ENCODE data around the gene SPAG4. TPM values are rescaled to one million over a fixed set of nuclear protein-coding genes. Genes with fewer than 3 reads are reported as not detected.

SPAG4 gene
- total RNA-seq, 2 donors from 2014 or later: 17.9 to 22.1 TPM

DNA sequence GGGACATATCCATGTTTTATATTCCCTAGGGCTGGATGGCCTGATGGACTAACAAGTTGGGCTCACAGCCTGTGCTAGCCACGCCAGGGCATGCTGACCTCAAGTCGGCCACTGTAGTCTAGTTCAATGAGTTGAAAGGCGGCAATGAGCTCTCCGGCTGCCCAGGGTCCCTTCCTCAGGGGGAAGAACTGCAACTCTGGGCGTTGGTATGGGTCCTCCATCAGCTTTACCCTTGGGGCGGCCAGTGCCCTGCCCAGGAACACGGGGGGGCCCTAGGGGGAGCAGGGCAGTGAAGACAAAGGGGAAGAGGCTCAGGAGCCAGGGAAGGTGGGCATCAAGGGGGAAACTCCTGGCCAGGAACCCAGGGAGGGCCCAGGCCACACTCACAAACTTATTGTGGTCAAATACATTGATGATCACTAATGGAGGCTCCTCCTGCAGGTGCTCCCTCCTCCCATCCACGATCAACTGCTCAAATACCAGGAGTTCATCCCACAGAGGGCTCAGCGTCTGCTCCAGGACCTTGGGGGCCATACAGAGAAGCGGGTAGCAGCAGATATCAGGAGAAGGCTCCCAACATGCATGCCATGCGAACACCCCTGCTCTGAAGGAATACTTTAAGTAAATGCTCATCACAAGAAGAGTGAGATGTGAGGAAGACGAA, 32.8 kb upstream of the SPAG4 start:
- ATAC-seq (no peak), DNase-seq (no peak)
- TF ChIP-seq, protein P1, sequence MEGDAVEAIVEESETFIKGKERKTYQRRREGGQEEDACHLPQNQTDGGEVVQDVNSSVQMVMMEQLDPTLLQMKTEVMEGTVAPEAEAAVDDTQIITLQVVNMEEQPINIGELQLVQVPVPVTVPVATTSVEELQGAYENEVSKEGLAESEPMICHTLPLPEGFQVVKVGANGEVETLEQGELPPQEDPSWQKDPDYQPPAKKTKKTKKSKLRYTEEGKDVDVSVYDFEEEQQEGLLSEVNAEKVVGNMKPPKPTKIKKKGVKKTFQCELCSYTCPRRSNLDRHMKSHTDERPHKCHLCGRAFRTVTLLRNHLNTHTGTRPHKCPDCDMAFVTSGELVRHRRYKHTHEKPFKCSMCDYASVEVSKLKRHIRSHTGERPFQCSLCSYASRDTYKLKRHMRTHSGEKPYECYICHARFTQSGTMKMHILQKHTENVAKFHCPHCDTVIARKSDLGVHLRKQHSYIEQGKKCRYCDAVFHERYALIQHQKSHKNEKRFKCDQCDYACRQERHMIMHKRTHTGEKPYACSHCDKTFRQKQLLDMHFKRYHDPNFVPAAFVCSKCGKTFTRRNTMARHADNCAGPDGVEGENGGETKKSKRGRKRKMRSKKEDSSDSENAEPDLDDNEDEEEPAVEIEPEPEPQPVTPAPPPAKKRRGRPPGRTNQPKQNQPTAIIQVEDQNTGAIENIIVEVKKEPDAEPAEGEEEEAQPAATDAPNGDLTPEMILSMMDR (IDR thresholded peaks at IDR 0.05): no peak
- TF ChIP-seq POLR2A (IDR thresholded peaks at IDR 0.05): no peak
- 79 to 90% methylated on average over 8 to 12 of the region's 12 CpGs for WGBS, 2 donors
- Histone ChIP-seq H3K9me3 (no peaks in the 10 kb centered on the region), H3K27ac (no peak overlapping the region), H3K36me3 (replicated peaks in 1 of 2; ENCODE audit: insufficient read depth in 1 of 2, low read depth in 2 of 2) (no peaks in the 10 kb centered on the region), H3K27me3 (no peaks in the 10 kb centered on the region), H3K4me3 (no peak overlapping the region), H3K4me1 (no peaks in the 10 kb centered on the region)
- intact Hi-C loops (cut with DNase I): no loop called here

DNA sequence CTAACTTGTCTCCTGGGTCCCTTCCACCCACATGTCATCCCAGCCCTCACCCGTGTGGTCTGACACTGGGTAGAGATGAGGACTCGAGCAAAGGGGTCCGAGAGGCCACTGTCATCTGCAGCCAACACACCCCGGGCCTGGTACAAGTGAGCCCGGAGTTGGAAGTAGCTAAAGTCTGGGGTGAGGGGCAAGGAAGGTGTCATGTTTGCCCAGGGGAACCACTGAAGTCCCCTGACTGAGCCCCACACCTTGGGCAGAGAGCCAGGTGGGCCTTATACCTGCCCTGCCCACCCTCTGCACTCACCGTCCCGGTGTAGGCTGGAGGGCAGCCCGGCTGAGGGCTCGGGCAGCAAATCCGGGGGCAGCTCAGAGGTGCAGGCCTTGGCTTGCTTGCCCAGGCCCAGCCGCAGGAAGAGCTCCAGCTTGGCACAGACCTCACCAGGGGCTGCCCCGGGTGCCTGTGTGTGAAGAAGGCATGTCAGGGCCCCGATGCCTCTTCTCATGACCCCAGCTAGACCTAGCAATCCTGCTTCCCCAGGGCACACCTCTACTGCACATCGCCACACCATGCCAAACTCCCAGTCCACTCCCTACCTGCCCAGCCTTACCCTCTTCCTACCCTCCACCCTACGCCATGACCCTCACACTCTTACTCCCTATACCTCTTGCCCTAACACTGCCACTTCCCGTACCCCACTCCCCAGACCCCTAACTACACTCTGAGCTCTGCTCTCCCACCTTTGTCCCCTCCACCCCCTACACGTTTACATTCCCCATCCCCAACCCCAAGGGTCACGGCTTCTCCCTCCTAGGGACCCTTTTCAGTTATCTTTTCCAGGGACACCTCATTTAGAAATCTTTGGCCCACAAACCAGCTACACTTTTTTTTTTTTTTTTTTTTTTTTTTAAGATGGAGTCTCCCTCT, 31.7 kb upstream of the SPAG4 start:
- intact Hi-C loops (cut with DNase I): no loop called here
- ATAC-seq: no peak
- H3K9me3 ChIP-seq: no peaks in the 10 kb centered on the region
- WGBS, 2 donors: 87 to 91% methylated on average over 12 to 18 of the region's 18 CpGs
- H3K4me1 ChIP-seq: no peaks in the 10 kb centered on the region
- DNase-seq: no peak
- no peak for TF ChIP-seq POLR2A (IDR thresholded peaks at IDR 0.05)
- TF ChIP-seq, protein P1 (IDR thresholded peaks at IDR 0.05): no peak
- no peaks in the 10 kb centered on the region for H3K27me3 ChIP-seq
- no peaks in the 10 kb centered on the region for H3K36me3 ChIP-seq (replicated peaks in 1 of 2; ENCODE audit: insufficient read depth in 1 of 2, low read depth in 2 of 2)
- H3K27ac ChIP-seq: no peak overlapping the region
- H3K4me3 ChIP-seq: no peak overlapping the region

DNA sequence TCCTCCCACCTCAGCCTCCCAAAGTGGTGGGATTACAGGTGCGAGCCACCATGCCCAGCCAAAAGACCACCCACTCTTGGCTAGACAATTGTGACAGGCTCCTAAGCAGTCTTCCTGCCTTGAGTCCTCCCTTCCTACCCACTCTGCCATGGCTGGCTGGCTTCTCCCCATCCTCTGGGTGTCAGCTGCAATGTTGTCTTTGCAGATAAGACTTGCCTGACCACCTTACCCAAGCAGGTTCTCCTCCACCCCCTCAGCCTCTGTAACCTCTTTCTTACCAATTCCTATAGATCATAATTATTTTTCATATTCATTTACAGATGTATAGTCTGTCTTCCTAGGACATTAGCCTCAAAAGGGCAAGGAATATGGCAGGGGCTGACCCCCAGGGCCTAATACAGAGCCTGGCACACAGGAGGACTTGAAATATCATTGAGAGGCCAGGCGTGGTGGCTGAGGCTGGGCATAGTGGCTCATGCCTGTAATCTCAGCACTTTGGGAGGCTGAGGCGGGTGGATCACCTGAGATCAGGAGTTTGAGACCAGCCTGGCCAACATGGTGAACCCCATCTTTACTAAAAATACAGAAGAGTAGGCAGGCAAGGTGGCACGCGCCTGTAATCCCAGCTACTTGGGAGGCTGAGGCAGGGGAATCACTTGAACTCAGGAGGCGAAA, 28.7 kb upstream of the SPAG4 start:
- no peaks in the 10 kb centered on the region for H3K9me3 ChIP-seq
- H3K36me3 ChIP-seq (replicated peaks in 1 of 2; ENCODE audit: insufficient read depth in 1 of 2, low read depth in 2 of 2): no peaks in the 10 kb centered on the region
- WGBS, 2 donors: 84 to 85% methylated on average over 6 of the region's 6 CpGs
- ATAC-seq: no peak
- TF ChIP-seq POLR2A (IDR thresholded peaks at IDR 0.05): no peak
- TF ChIP-seq, protein P1 (IDR thresholded peaks at IDR 0.05): no peak
- H3K27ac ChIP-seq: no peak overlapping the region
- no peak for DNase-seq
- H3K27me3 ChIP-seq: no peaks in the 10 kb centered on the region
- H3K4me3 ChIP-seq: no peak overlapping the region
- intact Hi-C loops (cut with DNase I): no loop called here
- H3K4me1 ChIP-seq: no peaks in the 10 kb centered on the region

DNA sequence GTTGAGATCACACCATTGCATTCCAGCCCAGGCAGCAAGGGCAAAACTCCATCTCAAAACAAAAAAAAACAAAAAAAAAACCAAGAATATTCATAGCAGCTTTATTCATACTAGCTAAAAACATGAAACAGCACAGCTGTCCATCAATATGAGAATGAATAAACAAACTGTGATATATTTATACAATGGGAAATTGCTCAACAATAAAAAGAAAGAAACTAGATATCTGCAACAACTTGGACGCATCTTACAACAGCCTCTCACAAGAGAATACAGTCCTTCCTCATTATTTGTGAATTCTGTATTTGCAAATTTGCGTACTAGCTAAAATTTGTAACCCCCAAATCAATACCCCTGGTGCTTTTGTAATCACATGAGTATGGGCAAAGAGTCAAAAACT, 28.2 kb upstream of the SPAG4 start:
- intact Hi-C loops (cut with DNase I): no loop called here
- Histone ChIP-seq H3K27me3 (no peaks in the 10 kb centered on the region), H3K4me1 (no peaks in the 10 kb centered on the region), H3K27ac (no peak overlapping the region), H3K4me3 (no peak overlapping the region), H3K9me3 (no peaks in the 10 kb centered on the region), H3K36me3 (replicated peaks in 1 of 2; ENCODE audit: insufficient read depth in 1 of 2, low read depth in 2 of 2) (no peaks in the 10 kb centered on the region)
- 64 to 68% methylated on average over 2 of the region's 2 CpGs for WGBS, 2 donors
- no peak for DNase-seq
- TF ChIP-seq, protein P1 (IDR thresholded peaks at IDR 0.05): no peak
- TF ChIP-seq POLR2A (IDR thresholded peaks at IDR 0.05): no peak
- no peak for ATAC-seq
